ENCODE data around the gene SORBS2. TPM values are rescaled to one million over a fixed set of nuclear protein-coding genes. Genes with fewer than 3 reads are reported as not detected.
A peak's percentile ranks its signal among the peaks of the same experiment; 100 is the strongest.

SORBS2 gene
- total RNA-seq, 1 experiment from 2014 or later, result 44.5 TPM

- Mint-ChIP-seq H3K4me1 (peaks cover 19% of the 10 kb centered on the region), H3K4me3 (peak overlapping the region; percentile 36; the same call in 1 of the 2 replicates), H3K27me3 (ENCODE audit: low read depth) (no peaks in the 10 kb centered on the region), H3K36me3 (peaks cover 4% of the 10 kb centered on the region), H3K9me3 (peaks cover 5% of the 10 kb centered on the region), H3K27ac (no peak overlapping the region)
- peak; percentile 59 for DNase-seq (ENCODE audit: low spot score)
- ChIA-PET CTCF (interaction anchor here (0.5 to 2.1 kb wide), 4 partner anchors 26 to 241 kb away, joined by 3 to 6 read pairs (median 4); partner anchors contain the start of gene SORBS2), POLR2A (interaction anchor here (0.5 to 1.0 kb wide), 2 partner anchors 180 to 199 kb away, joined by 3 read pairs; no protein-coding TSS in a partner anchor)
- TF ChIP-seq ZNF671 (CRISPR knock-in tag; IDR thresholded peaks at IDR 0.05), result no peak
- TF ChIP-seq ZMAT4 (CRISPR knock-in tag; IDR thresholded peaks at IDR 0.05), result no peak
- TF ChIP-seq, protein P1, sequence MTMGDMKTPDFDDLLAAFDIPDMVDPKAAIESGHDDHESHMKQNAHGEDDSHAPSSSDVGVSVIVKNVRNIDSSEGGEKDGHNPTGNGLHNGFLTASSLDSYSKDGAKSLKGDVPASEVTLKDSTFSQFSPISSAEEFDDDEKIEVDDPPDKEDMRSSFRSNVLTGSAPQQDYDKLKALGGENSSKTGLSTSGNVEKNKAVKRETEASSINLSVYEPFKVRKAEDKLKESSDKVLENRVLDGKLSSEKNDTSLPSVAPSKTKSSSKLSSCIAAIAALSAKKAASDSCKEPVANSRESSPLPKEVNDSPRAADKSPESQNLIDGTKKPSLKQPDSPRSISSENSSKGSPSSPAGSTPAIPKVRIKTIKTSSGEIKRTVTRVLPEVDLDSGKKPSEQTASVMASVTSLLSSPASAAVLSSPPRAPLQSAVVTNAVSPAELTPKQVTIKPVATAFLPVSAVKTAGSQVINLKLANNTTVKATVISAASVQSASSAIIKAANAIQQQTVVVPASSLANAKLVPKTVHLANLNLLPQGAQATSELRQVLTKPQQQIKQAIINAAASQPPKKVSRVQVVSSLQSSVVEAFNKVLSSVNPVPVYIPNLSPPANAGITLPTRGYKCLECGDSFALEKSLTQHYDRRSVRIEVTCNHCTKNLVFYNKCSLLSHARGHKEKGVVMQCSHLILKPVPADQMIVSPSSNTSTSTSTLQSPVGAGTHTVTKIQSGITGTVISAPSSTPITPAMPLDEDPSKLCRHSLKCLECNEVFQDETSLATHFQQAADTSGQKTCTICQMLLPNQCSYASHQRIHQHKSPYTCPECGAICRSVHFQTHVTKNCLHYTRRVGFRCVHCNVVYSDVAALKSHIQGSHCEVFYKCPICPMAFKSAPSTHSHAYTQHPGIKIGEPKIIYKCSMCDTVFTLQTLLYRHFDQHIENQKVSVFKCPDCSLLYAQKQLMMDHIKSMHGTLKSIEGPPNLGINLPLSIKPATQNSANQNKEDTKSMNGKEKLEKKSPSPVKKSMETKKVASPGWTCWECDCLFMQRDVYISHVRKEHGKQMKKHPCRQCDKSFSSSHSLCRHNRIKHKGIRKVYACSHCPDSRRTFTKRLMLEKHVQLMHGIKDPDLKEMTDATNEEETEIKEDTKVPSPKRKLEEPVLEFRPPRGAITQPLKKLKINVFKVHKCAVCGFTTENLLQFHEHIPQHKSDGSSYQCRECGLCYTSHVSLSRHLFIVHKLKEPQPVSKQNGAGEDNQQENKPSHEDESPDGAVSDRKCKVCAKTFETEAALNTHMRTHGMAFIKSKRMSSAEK (CRISPR knock-in tag; IDR thresholded peaks at IDR 0.05; ENCODE audit: borderline replicate concordance), result no peak
- no peak for TF ChIP-seq RORB (CRISPR knock-in tag; IDR thresholded peaks at IDR 0.05)
- TF ChIP-seq ZNF396 (CRISPR knock-in tag; IDR thresholded peaks at IDR 0.05; ENCODE audit: borderline replicate concordance), result no peak
- peak; percentile 69 for TF ChIP-seq ZNF423 (CRISPR knock-in tag; IDR thresholded peaks at IDR 0.05)
- TF ChIP-seq GRHL2 (CRISPR knock-in tag; IDR thresholded peaks at IDR 0.05; ENCODE audit: insufficient replicate concordance, severe bottlenecking), result no peak
- no peak for TF ChIP-seq TEAD1 (CRISPR knock-in tag; IDR thresholded peaks at IDR 0.05)
- TF ChIP-seq HMGA2 (CRISPR knock-in tag; IDR thresholded peaks at IDR 0.05), result no peak
- TF ChIP-seq E2F1 (CRISPR knock-in tag; IDR thresholded peaks at IDR 0.05), result no peak
- TF ChIP-seq, protein P2, sequence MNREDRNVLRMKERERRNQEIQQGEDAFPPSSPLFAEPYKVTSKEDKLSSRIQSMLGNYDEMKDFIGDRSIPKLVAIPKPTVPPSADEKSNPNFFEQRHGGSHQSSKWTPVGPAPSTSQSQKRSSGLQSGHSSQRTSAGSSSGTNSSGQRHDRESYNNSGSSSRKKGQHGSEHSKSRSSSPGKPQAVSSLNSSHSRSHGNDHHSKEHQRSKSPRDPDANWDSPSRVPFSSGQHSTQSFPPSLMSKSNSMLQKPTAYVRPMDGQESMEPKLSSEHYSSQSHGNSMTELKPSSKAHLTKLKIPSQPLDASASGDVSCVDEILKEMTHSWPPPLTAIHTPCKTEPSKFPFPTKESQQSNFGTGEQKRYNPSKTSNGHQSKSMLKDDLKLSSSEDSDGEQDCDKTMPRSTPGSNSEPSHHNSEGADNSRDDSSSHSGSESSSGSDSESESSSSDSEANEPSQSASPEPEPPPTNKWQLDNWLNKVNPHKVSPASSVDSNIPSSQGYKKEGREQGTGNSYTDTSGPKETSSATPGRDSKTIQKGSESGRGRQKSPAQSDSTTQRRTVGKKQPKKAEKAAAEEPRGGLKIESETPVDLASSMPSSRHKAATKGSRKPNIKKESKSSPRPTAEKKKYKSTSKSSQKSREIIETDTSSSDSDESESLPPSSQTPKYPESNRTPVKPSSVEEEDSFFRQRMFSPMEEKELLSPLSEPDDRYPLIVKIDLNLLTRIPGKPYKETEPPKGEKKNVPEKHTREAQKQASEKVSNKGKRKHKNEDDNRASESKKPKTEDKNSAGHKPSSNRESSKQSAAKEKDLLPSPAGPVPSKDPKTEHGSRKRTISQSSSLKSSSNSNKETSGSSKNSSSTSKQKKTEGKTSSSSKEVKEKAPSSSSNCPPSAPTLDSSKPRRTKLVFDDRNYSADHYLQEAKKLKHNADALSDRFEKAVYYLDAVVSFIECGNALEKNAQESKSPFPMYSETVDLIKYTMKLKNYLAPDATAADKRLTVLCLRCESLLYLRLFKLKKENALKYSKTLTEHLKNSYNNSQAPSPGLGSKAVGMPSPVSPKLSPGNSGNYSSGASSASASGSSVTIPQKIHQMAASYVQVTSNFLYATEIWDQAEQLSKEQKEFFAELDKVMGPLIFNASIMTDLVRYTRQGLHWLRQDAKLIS (CRISPR knock-in tag; IDR thresholded peaks at IDR 0.05; ENCODE audit: borderline replicate concordance), result no peak
- TF ChIP-seq ZNF281 (CRISPR knock-in tag; IDR thresholded peaks at IDR 0.05), result 0 out of 2 replicates have a peak, but pooled peaks have one; percentile 23
- TF ChIP-seq SP1 (CRISPR knock-in tag; conservative IDR thresholded peaks at IDR 0.05), result 0 out of 2 replicates have a peak, but pooled peaks have one; percentile 32
- no peak for TF ChIP-seq ELF4 (CRISPR knock-in tag; IDR thresholded peaks at IDR 0.05; ENCODE audit: low read depth)
- peak; percentile 46 for ATAC-seq
Observed at GRCh38 chr4:185838104-185838452, 26.1 kb upstream of the SORBS2 start.

Data from WTC11 (cell line).